Stimulated activated CD8-positive, alpha-beta memory T cell treated with anti-CD3 and anti-CD28 coated beads, Interleukin-4, amount 100 ng/mL, for 24 hours (primary cell): ENCODE data around the gene THSD1.
"Not testable (repeated sequence)": the region's sequence is repeated elsewhere in the genome, so short reads cannot be mapped to it uniquely, and the experiment has no call there.

Experiments used
- DNase-seq: peaks from one replicate; pipeline ENCODE4 v3.0.0-alpha.2; 2020; ENCODE audit warnings: low read depth

Gene THSD1

GRCh38 chr13:52408071-52408658 lies 2.2 kb upstream of the THSD1 start:
- DNase-seq = not testable (repeated sequence)

- not testable (repeated sequence) for DNase-seq
These were observed 1.5 kb upstream of the THSD1 start for GRCh38 chr13:52407436-52407835.

GRCh38 chr13:52406629-52407028 lies 657 bp upstream of the THSD1 start:
- DNase-seq = no peak

- no peak for DNase-seq
These were observed 604 bp downstream of the THSD1 start for GRCh38 chr13:52405369-52405766.

- DNase-seq = no peak
These were observed 6.3 kb downstream of the THSD1 start for GRCh38 chr13:52399708-52400107.

- DNase-seq = no peak
These were observed 6.9 kb downstream of the THSD1 start for GRCh38 chr13:52399046-52399445.

GRCh38 chr13:52395704-52396103 lies 10.3 kb downstream of the THSD1 start:
- DNase-seq = no peak

- no peak for DNase-seq
These were observed 11.4 kb downstream of the THSD1 start for GRCh38 chr13:52394586-52394985.

GRCh38 chr13:52393572-52394357 lies 12.2 kb downstream of the THSD1 start:
- DNase-seq = no peak

- DNase-seq = no peak
These were observed 18.3 kb downstream of the THSD1 start for GRCh38 chr13:52387721-52388120.

- DNase-seq = no peak
These were observed 20.1 kb downstream of the THSD1 start for GRCh38 chr13:52385870-52386269.

- no peak for DNase-seq
These were observed 22.6 kb downstream of the THSD1 start for GRCh38 chr13:52383366-52383765.

GRCh38 chr13:52378312-52378711 lies 27.7 kb downstream of the THSD1 start:
- DNase-seq = no peak

GRCh38 chr13:52377898-52378297 lies 28.1 kb downstream of the THSD1 start:
- no peak for DNase-seq

- no peak for DNase-seq
These were observed 31.0 kb downstream of the THSD1 start for GRCh38 chr13:52374873-52375411.

GRCh38 chr13:52374389-52374788 lies 31.6 kb downstream of the THSD1 start:
- DNase-seq = no peak

GRCh38 chr13:52373277-52373676 lies 32.7 kb downstream of the THSD1 start:
- DNase-seq = not testable (repeated sequence)

- DNase-seq = no peak
These were observed 34.2 kb downstream of the THSD1 start for GRCh38 chr13:52371736-52372247.

GRCh38 chr13:52366291-52366690 lies 39.7 kb downstream of the THSD1 start:
- no peak for DNase-seq

- DNase-seq = not testable (repeated sequence)
These were observed 43.6 kb downstream of the THSD1 start for GRCh38 chr13:52362169-52362887.

GRCh38 chr13:52361225-52361624 lies 44.7 kb downstream of the THSD1 start:
- no peak for DNase-seq

GRCh38 chr13:52359534-52359933 lies 46.4 kb downstream of the THSD1 start:
- DNase-seq = no peak

- DNase-seq = no peak
These were observed 49.6 kb downstream of the THSD1 start for GRCh38 chr13:52356327-52356726.
